ENCODE data around the gene BACH1.
A peak's percentile ranks its signal among the peaks of the same experiment; 100 is the strongest.

BACH1 gene

GRCh38 chr21:29316029-29316742 lies 17.5 kb downstream of the BACH1 start:
- no peak for DNase-seq

DNA sequence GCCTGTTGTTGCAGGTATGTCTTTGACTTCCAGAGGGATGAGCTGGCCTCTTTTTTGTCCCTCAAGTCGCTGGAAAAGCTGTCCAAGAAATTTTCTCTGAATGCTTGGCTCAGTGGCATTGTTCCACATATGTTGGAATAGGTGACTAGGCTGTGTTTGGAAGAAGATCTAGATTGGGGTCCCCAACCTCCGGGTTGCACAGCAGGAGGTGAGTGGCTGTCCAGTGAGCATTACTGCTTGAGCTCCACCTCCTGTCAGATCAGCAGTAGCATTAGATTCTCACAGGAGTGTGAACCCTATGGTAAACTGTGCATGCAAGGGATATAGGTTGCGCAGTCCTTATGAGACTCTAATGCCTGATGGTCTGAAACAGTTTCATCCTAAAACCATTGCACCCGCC lies 18.1 kb downstream of the BACH1 start:
- no peak for DNase-seq

- peak; percentile 96 to 99 for DNase-seq
Measured at GRCh38 chr21:29318354-29318753, 19.6 kb downstream of the BACH1 start.

GRCh38 chr21:29320031-29320430 lies 21.3 kb downstream of the BACH1 start:
- no peak for DNase-seq

DNA sequence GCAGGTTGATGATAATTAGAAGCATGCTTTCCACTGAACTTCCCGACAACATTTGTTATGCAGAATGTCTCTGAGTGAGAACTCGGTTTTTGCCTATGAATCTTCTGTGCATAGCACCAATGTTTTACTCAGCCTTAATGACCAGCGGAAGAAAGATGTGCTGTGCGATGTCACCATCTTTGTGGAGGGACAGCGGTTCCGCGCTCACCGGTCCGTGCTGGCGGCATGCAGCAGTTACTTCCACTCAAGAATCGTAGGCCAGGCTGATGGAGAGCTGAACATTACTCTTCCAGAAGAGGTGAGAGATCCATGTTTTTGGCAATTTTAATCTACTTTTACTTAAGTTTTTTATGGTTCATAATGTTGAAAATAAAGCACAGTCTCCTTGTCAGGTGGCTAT lies 22.5 kb downstream of the BACH1 start:
- no peak for DNase-seq

GRCh38 chr21:29321932-29322928 lies 23.5 kb downstream of the BACH1 start:
- no peak for DNase-seq

- no peak for DNase-seq
Measured at GRCh38 chr21:29323189-29323588, 24.5 kb downstream of the BACH1 start.

DNA sequence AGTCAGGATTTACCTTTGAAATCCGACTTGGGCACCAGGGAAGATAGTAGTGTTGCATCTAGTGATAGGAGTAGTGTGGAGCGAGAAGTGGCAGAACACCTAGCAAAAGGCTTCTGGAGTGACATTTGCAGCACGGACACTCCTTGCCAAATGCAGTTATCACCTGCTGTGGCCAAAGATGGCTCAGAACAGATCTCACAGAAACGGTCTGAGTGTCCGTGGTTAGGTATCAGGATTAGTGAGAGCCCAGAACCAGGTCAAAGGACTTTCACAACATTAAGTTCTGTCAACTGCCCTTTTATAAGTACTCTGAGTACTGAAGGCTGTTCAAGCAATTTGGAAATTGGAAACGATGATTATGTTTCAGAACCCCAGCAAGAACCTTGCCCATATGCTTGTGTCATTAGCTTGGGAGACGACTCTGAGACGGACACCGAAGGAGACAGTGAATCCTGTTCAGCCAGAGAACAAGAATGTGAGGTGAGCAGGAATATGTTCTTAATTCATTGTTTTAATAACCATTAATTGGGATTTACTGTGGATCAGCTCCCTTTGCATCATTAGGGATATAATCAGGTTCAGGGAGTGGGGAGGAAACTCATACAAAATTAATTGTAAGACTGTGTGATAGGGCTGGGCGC lies 28.3 kb downstream of the BACH1 start:
- DNase-seq, result no peak

DNA sequence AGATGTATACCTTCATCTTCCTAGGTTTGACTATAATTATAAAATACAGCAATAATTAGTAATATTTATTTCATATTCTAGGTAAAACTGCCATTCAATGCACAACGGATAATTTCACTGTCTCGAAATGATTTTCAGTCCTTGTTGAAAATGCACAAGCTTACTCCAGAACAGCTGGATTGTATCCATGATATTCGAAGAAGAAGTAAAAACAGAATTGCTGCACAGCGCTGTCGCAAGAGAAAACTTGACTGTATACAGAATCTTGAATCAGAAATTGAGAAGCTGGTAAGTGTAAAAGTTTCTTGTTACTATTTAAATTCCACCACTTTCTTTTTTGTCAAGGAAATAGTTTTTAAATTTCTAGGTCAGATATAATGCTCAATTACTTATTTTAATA lies 30.7 kb downstream of the BACH1 start:
- no peak for DNase-seq

GRCh38 chr21:29330797-29331196 lies 32.1 kb downstream of the BACH1 start:
- no peak for DNase-seq

DNA sequence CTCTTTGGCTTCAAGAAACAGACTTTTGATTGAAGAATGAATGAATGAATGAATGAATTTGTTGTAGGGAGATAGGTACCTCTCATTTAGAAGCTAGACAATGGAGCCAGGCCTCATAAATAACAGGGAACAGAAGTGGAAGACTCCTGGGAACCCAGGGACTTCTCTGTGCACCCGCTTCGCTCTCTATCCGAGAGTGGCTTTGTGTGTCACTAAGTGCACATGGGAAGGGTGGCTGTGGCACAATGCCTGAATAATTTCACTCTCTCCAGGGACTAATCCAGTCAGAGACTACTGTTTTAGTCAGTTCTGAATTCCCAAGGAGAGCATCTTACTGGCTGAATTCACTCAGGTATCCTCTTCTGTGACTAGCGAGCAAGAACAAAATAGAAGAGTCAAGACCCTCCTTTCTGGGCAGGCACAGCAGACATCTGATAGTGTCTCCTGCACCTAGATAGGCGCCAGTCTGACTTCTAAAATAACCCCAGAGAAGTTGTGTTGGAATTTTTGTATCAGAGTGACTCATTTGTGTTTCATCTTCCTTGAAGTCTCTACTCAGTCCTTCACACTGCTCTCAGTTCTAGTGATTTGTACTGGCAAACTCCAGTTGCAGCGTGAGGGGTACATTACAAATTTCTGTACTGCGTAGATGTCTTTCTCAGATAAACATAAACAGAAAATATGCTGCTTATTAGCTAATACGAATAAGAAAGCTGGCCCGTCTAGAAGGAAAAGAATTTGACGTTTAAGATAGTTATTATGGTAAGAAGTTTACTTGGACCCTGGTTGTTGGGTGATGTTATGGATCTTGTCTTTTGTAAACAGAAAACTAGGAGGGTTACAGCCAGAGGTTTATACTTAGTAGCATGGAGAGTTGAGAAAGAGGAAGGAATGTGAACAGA lies 34.0 kb downstream of the BACH1 start:
- DNase-seq, result no peak

GRCh38 chr21:29333406-29333805 lies 34.7 kb downstream of the BACH1 start:
- DNase-seq, result no peak

GRCh38 chr21:29334717-29335428 lies 36.2 kb downstream of the BACH1 start:
- no peak for DNase-seq

- no peak for DNase-seq
Measured at GRCh38 chr21:29335720-29336119, 37.0 kb downstream of the BACH1 start.

- no peak for DNase-seq
Measured at GRCh38 chr21:29338256-29338655, 39.5 kb downstream of the BACH1 start.

DNA sequence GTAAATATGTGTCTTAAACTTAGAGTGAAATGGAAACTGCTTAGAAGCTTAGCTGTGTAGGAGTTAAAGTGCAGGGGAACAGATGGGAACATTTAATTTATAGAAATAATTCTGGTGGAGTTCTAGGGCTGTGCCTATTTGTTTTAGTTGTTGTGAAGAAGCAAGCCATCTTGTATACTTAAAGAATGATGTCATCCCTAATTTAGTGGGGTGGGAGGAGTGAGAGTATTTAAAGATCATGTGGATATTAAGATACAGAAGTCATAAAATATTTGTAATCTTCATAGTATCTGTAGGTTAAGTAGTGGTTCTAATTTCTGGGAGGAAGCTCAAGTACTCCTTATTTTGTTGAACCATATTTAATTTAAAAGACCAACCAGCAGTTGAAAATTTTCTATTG lies 41.5 kb downstream of the BACH1 start:
- DNase-seq, result peak in 1 of 2 experiments; percentile 38

DNA sequence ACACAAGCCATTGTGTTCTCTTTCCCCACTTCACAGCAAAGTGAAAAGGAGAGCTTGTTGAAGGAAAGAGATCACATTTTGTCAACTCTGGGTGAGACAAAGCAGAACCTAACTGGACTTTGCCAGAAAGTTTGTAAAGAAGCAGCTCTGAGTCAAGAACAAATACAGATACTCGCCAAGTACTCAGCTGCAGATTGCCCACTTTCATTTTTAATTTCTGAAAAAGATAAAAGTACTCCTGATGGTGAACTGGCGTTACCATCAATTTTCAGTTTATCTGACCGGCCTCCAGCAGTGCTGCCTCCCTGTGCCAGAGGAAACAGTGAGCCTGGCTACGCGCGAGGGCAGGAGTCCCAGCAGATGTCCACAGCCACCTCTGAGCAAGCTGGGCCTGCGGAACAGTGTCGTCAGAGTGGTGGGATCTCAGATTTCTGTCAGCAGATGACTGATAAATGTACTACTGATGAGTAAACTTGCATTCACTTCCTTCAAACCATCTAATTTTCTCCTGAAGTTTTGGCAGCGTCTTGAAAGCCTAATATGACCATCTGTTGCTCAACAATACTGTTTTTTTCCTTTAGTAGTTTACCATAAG lies 43.7 kb downstream of the BACH1 start:
- DNase-seq, result peak in 1 of 2 experiments; percentile 31

GRCh38 chr21:29343519-29343918 lies 44.8 kb downstream of the BACH1 start:
- DNase-seq, result no peak

DNA sequence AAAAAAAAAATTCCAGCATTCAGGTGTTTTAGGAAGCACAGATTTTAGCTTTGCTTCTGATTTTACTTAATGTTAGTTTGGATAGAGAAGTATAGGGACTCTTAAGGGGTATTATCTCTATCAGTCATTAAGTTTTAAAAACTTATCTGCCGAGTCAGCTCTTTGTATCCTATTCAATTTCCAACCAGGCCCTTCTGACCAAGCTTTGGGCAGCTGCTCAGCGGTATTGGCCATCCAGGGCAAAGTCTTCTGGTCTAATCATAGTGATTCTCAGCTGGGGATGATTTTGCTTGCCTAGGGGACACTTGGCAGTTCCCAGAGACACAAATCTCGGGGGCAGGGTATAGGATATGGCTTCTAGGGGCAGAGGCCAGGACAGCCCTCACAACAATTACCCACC lies 47.6 kb downstream of the BACH1 start:
- no peak for DNase-seq

DNA sequence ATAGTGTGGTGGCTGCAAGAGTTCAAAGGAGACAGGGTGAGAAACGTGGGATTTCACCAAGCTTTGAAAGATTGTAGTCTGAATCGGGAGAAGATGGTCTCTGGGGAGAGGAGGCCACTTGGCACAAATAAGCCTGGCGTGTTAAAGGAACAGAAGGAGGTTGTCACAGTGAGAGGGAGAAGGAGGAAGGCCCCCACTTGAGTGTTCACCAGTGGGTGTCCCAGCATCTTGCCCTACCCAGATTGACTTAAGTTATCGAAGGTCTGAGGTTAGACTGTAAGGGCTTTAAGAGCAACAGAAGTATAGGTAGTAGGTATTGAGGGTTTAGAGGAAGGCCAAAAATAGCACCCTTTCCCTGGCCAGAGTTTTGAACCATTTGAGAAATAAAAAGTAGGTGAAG lies 48.0 kb downstream of the BACH1 start:
- no peak for DNase-seq

DNA sequence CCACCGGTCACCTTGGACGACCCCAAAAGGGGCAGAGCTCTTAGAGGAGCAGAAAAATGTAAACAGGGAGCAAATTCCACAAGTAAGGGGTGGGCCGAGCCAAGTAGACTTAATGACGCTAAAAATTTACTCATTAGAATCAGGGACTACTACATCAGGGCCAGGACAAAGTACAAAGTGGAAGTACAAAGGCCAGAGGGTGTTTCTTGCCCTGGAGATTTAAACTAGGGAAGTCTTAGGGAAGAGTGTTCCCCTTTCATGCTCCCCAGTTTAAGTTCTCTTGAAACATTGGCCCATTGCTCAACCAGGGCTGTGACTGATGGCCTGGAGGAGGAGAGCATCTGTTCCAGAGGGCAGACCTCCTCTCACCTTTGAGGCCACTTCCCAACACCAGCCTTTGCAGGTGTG lies 48.6 kb downstream of the BACH1 start:
- DNase-seq, result no peak

All from NCI-H524 (cell line).